GM21367 (cell line): ENCODE results near the gene AHDC1.

Source experiments
- ATAC-seq: cut with Tn5 transposase; IDR thresholded peaks from one replicate; pipeline ENCODE4 v1.9.1; 2021; ENCODE audit not compliant: unreplicated experiment

AHDC1 gene

DNA sequence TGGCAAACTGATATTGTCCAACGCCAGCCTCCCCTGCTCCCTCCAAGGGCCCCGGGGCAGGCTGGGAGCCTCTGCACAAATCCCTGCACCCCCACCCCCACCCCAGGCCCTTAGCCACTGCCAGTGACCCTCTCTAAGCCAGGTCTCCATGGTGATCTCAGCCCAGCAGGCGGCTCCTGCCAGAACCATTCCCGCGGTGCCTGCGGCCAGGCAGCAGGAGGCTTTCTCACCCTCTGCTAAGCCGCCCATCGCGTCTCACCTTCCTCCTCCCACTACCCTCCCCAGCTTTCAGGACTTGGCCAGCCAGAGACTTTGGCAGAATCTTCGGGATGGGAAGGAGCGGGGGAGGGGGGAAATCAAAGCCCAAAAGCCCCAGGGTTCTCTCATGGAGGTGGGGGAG lies 67.2 kb downstream of the AHDC1 start:
- ATAC-seq, result no peak

DNA sequence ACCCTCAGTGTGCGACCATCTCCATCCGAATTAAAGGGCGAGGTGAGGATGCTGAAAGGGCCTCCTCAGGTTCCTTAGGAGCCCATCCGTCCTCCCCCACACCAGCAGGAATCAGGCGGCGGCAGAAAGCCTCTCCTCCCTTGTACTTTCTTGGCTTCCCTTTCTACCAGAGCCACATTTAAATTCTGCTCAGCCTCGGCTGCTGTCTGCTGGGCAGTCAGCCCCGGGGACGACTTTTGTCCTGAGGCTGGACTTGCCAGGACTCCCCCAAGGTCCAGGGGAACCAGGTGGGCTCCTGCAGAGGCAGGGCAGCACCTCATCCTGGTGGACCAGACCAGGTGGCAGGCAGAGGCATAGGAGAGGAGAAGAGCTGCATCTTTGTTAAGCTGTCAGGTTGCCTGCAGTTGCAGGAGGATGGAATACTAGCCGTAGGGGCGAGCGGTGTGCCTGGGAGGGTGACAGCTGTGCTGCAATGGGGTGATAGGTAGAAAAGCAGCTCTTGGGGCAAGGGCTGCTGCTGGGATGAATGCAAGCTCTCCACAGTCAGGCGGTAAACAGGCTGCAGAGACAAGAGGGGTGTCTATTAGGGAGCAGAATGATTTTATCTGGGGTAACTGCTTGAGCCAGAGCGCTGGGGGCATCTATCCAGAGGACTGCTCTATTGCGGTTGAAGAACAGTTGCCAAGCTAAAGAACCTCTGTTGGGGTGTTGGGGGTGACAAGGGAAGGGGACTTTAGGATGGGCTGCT lies 67.8 kb downstream of the AHDC1 start:
- no peak for ATAC-seq

DNA sequence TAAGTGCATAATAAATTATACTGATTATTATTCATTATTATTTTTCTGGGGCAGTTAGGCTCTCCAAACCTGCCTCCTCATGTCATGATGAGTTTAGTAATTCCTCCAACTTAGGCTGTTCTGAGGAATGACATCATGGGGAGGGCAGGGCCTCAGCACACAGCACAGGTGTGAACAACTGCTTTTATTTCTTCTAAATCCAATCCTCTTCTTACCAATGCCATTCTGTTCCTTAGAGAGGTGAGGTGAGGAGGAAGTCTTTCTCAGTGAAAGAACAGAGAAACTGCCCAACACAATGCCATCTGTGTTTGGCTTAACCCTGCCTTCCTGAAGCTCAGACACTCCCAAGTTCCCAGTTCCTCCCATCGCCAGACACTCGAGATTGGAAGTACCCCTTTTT lies 68.6 kb downstream of the AHDC1 start:
- ATAC-seq, result no peak

DNA sequence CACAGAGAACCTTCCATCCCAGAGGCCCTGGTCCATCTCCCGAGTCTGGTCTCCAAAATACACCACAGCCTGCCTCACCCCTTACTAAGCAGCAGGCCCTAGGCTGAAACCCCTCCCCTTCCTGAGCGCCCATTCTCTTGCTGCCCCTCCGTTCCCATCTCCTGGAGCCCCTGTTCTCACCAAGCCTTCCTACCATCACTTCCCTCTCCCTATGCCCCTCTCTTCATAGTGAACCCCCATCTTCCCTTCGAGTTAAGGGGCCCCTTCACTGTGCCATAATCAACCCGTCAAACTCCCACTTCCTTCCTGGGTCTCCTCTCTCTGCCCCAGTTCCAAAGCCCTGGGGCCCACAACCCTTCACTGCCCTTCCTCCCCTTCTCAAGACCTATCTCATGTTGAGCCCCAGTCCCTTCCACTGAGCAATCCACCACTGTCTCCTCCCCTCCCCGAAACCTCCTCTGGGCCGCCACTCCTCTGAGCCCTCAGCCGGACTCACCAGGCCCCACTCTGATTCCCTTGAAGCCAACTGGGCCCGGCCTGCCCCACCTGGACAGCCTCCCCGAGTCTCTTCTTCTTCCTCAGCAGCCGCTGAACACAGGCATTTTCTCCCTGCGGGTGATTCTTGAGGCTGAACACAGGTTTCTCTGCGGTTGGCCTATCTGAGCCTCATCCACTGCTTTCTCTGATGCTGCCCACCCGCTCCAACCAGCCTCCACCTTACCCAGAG lies 71.8 kb downstream of the AHDC1 start:
- no peak for ATAC-seq

DNA sequence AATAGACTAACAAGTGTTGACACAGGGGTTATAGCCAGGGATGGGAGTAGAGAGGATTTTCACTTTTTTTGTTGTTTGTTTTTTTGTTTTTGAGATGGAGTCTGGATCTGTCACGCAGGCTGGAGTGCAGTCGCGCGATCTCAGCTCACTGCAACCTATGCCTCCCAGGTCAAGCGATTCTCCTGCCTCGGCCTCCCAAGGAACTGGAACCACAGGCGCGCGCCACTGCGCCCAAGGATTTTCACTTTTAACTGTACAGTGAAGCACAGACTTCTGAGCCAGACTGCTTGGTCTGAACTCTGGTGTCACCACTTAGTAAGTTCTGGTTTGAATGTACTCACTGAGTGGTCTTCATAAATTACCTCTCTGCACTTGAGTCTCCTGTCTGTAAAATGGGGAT lies 73.8 kb downstream of the AHDC1 start:
- ATAC-seq, result no peak

DNA sequence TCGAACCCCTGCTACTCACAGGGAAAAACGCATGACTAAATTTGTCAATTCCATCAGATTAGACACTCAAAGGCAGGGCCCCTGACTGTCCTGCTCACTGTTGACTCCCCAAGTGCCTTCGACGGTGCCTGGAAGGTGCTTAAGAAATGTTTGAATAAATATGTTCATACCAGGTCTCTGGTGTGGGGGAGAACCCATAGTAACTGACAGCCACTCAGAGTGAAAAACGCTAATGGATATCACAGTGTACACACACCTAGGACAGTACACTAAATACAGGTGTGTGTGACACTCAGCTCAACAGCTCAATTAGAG lies 74.3 kb downstream of the AHDC1 start:
- no peak for ATAC-seq

DNA sequence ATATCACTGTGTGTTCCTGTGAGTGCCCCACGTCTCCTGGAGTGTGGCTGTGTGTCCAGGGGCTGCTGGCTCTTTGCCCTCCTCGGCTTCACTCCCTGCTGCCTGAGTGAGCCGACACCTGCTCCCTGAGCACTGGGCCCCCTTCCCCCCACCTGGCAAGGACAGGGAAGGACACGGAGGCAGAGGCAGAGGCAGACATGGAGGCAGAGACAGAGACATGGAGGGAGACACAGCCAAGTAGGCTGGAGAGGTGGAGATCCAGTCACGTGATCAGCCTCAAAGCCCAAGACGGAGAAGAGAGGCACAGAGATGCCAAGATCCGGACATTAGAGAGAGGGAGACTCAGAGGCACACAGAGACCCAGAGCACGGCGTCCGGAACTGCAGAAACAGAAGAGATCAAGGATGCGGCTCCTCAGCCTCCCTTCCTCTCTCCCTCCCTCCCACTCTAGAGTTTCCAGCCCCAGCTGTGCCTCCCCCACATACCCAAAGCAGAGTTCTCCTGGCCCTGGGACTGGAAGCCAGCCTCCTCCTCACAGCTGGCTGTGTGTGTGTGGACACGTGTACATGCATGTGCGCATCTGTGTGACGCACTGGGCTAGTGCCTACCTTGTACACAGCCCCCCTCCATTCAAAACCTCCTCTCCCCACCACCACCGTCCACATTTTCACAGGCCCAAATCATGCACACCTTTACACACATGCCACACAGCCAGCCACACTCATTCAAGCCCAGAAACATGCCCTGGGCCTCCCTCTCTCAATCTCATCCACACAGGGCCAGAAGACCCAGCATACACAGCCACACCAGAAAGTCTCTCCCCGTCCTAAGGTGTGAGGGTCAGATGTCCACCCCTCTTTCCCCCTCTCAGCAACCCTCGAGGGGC lies 74.9 kb downstream of the AHDC1 start:
- ATAC-seq, result no peak

DNA sequence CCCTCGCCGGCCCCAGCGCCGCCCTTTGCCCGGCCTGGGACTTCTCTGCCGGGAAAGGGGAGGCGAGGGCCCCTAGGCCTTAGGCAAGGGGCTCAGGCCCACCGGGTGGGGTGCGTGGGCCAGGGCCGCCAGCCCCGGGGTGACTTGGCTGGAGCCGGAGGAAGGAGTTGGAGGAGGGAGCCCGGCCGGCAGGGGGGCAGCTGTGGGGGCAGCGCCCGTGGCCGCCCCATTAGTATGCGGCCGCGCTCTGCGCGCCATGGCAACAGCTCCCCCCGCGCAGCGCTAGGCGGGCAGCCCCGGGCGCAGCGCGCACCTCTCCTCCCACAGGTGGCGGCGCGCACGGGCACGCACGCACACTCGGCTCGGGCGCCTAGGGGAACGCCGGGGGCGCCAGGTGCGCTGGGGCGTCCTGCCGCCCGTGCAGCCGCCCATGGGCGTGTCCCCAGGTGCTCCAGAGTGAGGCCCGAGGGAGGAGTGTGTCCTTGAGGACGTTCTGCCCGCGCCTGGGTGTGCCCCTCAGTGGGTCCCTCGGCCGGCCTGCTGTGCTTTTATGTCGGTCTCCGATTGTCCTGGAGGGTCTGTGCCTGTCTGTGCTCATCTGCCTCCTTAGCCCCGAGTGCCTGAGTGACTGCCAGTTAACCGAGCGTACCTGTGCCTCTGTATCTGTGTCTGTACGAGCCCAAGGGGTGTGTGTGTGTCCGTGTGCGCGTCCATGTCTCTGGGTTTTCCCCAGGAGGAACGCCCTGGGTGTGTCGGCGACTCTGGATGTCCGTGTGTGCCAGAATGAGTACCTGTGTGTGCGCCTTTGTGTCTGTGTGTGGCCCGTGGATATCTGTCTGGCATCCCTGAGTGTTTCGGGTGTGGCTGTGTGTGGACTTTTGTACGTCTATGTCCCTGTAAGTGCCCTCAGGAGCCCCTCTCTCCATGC lies 75.8 kb downstream of the AHDC1 start:
- no peak for ATAC-seq

DNA sequence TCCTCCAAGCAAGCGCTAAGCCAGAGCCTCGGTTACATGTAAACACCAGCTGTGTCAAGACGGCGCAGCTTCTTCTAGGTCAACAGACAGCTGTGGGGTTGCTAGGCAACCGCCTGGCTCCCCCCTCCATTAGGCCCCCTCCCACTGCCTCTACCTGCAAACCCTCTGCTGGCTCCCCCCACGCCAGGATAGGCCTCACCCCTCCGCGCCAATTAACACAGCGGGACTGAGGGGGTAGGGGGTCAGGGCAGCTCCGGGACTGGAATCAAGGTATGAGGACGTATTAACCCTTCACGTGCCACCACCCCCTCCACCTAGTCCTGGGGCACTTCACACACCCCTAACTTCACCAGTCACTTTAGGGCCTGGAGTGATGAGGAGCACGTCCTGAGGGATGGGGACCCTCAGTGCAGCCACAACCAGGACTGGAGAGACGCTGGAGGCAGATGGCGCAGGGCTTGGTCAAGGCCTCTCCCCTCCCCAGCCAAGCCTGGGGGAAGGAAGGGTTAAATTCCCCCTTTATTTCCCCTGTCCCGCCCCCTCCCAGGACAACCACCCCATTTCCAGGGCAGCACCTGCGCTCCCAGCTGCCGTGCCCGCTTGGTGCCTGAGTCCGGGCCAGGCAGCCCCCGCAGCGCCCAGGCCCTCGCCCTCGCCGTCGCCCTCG lies 76.6 kb downstream of the AHDC1 start:
- ATAC-seq, result no peak

DNA sequence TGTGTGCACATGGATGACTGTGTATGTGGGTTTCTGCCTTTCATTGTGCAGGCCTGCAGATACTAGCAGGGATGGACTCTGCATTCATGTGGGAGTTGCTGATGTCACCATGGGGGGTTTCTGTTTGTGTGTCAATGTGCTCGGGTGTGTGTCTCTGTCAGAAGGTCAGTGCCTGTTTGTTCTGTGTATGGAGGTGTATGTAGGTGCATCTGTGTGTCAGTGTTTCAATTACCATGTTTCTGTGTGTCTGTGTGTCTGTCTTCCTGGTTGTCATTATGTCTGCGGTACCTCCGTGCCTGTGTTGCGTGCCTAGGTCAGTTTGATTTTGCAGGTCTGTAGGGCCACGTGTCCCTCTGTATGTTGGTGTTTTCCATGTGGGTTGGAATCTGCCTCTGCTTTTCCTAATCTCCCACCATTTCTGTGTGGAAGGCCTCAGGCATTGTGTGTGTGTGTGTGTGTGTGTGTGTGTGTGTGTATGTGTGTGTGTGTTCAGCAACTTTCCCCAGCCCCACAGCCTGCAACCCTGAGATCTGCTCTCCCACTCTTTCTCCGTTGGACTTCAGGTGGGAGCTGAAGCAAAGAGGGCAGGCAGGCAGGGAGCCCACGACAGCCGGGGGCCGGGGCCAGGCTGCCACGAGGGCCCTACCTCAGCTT lies 77.2 kb downstream of the AHDC1 start:
- ATAC-seq, result no peak

DNA sequence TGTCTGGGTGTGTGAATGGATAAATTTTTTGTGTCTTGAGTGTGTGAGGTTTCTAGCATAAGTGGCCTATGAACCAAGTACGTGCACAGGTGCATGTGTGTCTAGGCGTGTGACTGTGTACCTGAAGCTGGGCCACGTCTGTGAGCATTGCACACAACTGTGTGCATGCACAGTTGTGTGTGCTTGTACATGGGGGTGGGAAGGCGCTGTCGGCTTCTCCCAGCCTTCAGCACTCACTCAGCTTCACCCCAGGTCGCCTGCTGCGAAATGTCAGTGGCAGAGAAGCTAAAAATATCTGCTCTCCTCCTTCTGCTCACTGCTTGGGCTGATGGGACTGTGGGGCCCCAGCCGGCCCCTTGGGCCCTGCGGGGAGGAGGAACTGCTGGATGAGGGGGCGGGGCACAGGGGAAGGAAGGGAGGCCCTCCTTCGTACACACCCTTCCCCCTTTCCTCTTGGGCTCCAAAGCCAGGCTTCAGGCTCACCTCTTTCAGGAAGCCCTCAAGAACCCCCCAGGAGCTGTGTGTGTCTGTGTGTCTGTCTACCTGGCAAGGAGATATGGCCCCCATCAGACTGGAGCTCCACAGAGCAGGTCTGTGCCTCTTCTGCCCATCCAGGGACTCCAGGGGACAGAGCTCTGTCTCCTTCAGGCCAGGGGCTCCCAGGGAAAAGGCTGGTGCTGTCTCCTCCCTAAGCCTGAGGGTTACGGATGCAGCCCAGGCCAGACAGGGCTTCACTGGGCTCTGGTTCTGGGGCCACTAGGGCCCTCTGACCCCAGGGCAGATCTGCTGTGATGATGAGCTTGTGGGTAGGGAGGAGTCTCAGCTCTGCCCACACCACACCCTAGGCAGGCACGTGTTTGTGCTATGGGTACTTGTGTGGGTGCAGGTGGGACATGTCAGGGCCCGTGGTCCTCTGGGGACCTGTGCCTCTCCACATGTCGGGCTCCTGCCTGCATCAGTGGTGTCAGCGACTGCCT lies 78.4 kb downstream of the AHDC1 start:
- no peak for ATAC-seq

DNA sequence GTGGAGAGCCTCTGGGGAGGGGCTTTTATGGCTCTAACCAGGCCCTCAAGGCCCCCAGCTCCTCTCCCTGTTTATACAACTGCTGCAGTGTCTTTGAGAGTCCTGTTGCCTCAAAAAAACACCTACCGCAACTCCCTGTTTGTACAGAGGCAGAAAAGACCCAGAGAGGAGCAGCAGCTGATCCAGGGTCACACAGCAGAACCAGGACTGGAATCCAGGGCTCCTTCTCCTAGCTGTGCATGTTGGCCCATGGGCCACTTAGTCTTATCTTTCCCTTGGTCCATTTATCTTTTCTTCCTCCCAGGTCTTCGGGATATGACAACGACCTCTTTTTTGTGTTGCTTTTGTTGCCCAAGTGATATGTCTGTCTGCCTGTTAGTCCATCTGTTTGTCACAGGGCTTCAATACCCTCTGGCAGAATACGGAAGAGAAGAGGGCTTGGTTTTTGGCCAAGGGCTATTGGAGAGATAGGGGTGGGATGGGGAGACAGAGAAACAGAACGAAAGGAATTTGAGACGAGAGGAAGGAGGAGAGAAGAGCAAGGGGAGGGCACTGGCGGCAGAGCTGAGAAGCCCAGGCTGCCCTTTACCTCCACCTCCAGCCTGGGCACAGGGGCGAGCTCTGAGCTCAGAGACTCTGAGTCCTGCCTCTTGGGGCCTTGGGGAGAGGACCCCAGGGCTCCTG lies 80.5 kb downstream of the AHDC1 start:
- no peak for ATAC-seq

DNA sequence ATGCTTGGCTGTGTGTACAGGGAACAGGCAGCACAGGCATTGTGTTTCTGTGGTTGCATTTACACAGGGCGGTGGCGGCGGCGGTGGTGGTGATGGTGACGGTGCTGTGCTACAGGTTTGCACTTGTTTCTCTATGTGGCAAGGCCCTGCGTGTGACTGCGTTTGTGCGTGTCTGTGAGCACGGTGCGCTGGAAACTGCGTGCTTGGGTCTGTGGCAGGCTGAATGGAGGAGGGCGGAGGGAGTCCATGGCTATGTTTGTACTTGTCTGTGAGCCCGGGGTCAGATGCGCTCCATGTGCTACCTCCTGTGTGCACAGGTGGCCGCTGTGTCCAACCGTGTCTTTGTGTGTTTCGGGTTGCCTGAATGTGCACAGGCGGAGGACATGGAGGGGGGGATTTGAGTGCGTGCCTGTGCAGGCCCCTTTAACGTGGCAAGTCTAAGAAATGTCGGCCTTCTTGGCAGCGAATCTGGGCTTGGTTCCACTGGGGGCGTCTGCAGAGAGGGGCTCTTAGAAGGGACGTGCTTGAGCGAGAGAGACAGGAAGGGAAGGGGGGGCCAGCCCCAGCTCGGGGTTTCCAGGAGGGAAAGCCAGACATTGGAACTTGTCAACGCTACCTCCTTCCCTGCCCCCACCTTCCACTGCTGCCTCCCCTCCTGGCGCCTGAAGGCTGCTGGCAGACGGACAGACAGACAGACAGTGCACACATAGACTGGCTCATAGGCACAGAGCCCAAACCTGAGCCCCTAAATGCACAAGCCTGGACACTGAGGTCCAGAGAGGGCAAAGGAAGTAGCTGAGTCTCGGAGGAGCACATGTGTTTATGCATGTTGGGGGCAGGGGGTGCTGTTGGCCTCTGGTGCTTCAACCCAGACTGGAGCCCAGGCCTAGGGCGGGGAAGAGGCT lies 81.3 kb downstream of the AHDC1 start:
- ATAC-seq, result no peak

DNA sequence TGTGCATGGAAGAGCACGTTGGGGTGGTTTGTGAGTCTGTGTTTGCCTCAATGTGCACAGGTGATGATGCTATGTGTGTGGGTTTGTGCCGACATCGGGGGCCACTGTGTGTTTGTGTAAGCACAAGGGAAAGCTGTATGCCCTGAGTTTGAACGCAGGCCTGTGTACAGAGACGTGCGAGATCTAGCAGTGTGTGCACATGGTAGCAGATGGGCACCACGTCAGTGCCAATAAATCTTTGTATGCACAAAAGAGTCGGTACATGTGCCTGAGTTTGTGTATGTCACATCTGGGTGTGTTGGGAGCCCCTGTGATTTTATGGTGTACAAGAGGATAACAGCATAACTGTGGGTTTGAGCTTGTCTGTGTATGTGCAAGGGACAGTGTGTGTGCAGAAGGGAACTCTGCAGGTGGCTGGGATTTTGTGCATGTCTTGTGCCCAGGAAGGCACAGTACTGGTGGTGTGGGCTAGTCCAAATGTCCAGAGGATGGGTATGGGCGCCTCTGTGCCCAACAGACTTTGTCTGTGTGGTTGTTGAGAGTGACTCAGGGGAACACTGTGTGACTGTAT lies 82.0 kb downstream of the AHDC1 start:
- no peak for ATAC-seq

DNA sequence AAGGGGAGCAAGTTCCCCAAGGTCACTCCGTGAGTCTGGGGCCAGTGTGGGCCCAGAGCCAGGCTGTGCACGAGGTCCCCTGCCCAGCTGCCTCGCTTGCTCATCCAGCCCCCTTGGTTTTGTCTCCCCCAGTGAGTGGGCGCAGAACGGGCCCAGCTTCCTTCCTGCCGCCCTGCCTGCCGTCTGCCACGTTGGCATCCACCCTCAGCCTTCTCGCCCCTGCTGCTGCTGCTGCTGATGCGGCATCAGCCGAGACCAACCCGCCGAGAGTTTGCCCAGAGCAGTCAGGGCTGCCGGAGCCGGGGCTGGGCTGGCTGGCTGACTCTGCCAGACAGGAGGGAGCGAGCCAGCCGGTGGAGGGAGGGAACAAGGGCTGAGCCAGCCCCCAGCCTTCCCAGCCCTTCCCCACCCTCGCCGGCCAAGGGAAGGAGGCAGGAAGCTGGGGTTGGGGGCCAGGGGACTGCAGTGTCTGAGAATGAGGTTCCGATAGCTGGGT lies 82.6 kb downstream of the AHDC1 start:
- ATAC-seq, result no peak

DNA sequence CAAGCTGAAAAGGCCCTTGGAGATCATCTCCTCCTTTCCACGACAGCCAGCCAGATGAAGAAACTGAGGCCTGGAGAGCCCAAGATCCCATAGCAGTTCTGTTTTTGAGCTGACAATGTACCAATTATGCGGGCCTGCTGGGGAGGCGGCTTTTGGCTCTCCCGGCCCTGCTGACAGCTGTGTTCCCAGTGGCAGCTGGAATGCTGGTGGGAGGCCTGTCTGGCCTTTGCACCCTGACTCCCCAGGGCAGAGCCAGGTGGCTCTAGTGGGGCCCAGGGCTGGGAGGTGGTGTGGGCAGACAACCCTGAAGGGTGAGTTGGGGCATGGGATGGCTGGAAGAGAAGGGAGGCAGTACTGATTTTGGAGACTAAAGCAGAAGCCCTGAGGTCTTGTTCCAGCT lies 83.3 kb downstream of the AHDC1 start:
- ATAC-seq, result no peak
